Keratinocyte (primary cell): Measurements from ENCODE around the gene LIG1.
A peak's percentile ranks its signal among the peaks of the same experiment; 100 is the strongest.

Experiments
- EZH2 ChIP-seq: IDR thresholded peaks from one replicate; pipeline ENCODE4 v1.6.1; 2012; ENCODE audit warnings: inconsistent platforms, mild to moderate bottlenecking, low read length, moderate library complexity
- TF ChIP-seq, protein P1 (sequence below), 3 experiments: IDR thresholded peaks in 1 of 3; conservative IDR thresholded peaks in 1 of 3; optimal IDR thresholded peaks in 1 of 3; 2 replicates in 2 of 3; 3 replicates in 1 of 3; pipeline versions ENCODE3 to v1.5.1; 2011; ENCODE audit warnings: low read length in 3 of 3, mild to moderate bottlenecking in 3 of 3, moderate library complexity in 2 of 3, control low read depth in 1 of 3, inconsistent platforms in 1 of 3; ENCODE audit not compliant: insufficient read depth in 2 of 3; ENCODE audit errors: extremely low read depth in 1 of 3

DNA sequence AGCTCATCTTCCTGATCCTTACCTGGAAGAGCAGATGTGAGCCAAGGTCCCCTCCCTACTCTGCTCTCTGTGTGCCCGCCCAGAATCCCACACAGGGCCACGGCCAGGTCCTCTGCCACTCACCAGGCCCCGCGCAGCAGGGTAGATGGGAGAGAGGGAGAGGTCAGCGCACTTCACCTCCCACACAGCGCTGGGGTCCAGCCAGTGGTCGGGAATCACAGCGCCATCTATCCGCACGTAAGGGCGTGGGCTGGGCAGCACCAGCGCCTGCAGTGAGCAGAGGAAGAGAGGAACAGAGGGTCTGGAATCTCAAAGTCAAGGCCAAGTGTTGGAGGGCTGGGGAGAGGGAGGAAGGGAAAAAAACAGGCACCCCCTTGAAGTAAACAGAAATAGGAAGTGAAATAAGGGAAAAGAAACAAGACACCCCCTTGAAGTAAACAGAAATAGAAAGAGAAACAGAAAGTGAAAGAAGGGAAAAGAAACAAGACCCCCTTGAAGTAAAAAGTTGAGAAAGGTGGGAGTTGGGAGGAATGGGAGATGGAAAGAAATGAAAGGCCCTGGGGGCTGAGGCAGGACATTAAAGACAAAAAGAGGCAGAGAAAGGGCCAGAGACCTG lies 52.5 kb downstream of the LIG1 start:
- TF ChIP-seq, protein P1, sequence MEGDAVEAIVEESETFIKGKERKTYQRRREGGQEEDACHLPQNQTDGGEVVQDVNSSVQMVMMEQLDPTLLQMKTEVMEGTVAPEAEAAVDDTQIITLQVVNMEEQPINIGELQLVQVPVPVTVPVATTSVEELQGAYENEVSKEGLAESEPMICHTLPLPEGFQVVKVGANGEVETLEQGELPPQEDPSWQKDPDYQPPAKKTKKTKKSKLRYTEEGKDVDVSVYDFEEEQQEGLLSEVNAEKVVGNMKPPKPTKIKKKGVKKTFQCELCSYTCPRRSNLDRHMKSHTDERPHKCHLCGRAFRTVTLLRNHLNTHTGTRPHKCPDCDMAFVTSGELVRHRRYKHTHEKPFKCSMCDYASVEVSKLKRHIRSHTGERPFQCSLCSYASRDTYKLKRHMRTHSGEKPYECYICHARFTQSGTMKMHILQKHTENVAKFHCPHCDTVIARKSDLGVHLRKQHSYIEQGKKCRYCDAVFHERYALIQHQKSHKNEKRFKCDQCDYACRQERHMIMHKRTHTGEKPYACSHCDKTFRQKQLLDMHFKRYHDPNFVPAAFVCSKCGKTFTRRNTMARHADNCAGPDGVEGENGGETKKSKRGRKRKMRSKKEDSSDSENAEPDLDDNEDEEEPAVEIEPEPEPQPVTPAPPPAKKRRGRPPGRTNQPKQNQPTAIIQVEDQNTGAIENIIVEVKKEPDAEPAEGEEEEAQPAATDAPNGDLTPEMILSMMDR (optimal IDR thresholded peaks at IDR 0.05 in 1 of 3, IDR thresholded peaks at IDR 0.05 in 1 of 3, conservative IDR thresholded peaks at IDR 0.05 in 1 of 3; ENCODE audit: extremely low read depth in 1 of 3, insufficient read depth in 2 of 3, low read length in 3 of 3): peak in 1 of 3 experiments; percentile 9
- TF ChIP-seq EZH2: no peak
